WTC11 (cell line): Measurements from ENCODE around the gene IL23A. TPM values are rescaled to one million over a fixed set of nuclear protein-coding genes. Genes with fewer than 3 reads are reported as not detected.

Source experiments
- ATAC-seq: fragments of 200-7000 bp; cut with Tn5 transposase; 2 replicates; pipeline ENCODE4 v1.10.0; 2021; ENCODE audit warnings: mild to moderate bottlenecking, moderate library complexity
- CTCF ChIA-PET: fragments of 300-600 bp; sonication (Branson Sonifier 250); formaldehyde crosslinking; loops from one replicate; lab custom pipeline; 2021; ENCODE audit warnings: antibody characterized with exemption; lab: Charles Lee
- POLR2A ChIA-PET: fragments of 350-600 bp; sonication (Branson Sonifier 250); formaldehyde crosslinking; loops from one replicate; lab custom pipeline; 2021; ENCODE audit warnings: antibody characterized with exemption; lab: Charles Lee
- DNase-seq: peaks from one replicate; pipeline ENCODE4 v3.0.0; 2021; ENCODE audit warnings: low spot score
- H3K27ac Mint-ChIP-seq: 2 replicates; pipeline ENCODE4 v1.8.0; 2021; ENCODE audit warnings: mixed read lengths
- H3K27me3 Mint-ChIP-seq: 2 replicates; pipeline ENCODE4 v1.8.0; 2021; ENCODE audit warnings: low read depth, mild to moderate bottlenecking, moderate library complexity, mixed read lengths
- H3K36me3 Mint-ChIP-seq: 2 replicates; pipeline ENCODE4 v1.8.0; 2021; ENCODE audit warnings: mixed read lengths
- H3K4me1 Mint-ChIP-seq: 2 replicates; pipeline ENCODE4 v1.8.0; 2022; ENCODE audit warnings: mixed read lengths
- H3K4me3 Mint-ChIP-seq: 2 replicates; pipeline ENCODE4 v1.8.0; 2021; ENCODE audit warnings: mild to moderate bottlenecking, moderate library complexity, mixed read lengths
- H3K9me3 Mint-ChIP-seq: 2 replicates; pipeline ENCODE4 v1.8.0; 2021; ENCODE audit warnings: mixed read lengths
- FOXJ3 ChIP-seq: sonication (generic); formaldehyde crosslinking; IDR thresholded peaks from 2 replicates; pipeline ENCODE4 v1.9.0; 2021; ENCODE audit warnings: missing genetic modification reagents, mild to moderate bottlenecking, borderline replicate concordance
- FOXK1 ChIP-seq: sonication (generic); formaldehyde crosslinking; IDR thresholded peaks from 2 replicates; pipeline ENCODE4 v1.8.0; 2022; ENCODE audit warnings: mild to moderate bottlenecking, moderate library complexity, missing genetic modification reagents
- GRHL2 ChIP-seq: fragments of 250-450 bp; sonication (Bioruptor Pico); IDR thresholded peaks from 2 replicates; pipeline ENCODE4 v1.8.0; 2022; ENCODE audit warnings: mild to moderate bottlenecking, moderate library complexity; ENCODE audit not compliant: insufficient replicate concordance, severe bottlenecking
- JAZF1 ChIP-seq: fragments of 250-450 bp; sonication (Bioruptor Pico); IDR thresholded peaks from 2 replicates; pipeline ENCODE4 v1.9.0; 2021; ENCODE audit warnings: moderate library complexity, mild to moderate bottlenecking, inconsistent platforms
- NFYB ChIP-seq: sonication (generic); formaldehyde crosslinking; conservative IDR thresholded peaks from 2 replicates; pipeline ENCODE4 v1.8.0; 2022; ENCODE audit warnings: low read depth, missing genetic modification reagents
- SMAD4 ChIP-seq: sonication (generic); formaldehyde crosslinking; IDR thresholded peaks from 2 replicates; pipeline ENCODE4 v1.8.0; 2022; ENCODE audit warnings: mild to moderate bottlenecking, missing genetic modification reagents
- SP1 ChIP-seq: sonication (generic); formaldehyde crosslinking; conservative IDR thresholded peaks from 2 replicates; pipeline ENCODE4 v1.8.1; 2022; ENCODE audit warnings: missing genetic modification reagents
- TEAD1 ChIP-seq: sonication (generic); formaldehyde crosslinking; IDR thresholded peaks from 2 replicates; pipeline ENCODE4 v1.8.0; 2022; ENCODE audit warnings: mild to moderate bottlenecking, missing genetic modification reagents
- TEAD4 ChIP-seq: sonication (generic); formaldehyde crosslinking; IDR thresholded peaks from 2 replicates; pipeline ENCODE4 v1.8.0; 2022; ENCODE audit warnings: mild to moderate bottlenecking, missing genetic modification reagents
- ZNF121 ChIP-seq: sonication (generic); formaldehyde crosslinking; IDR thresholded peaks from 2 replicates; pipeline ENCODE4 v1.8.0; 2023; ENCODE audit warnings: missing genetic modification reagents
- ZNF138 ChIP-seq: sonication (generic); formaldehyde crosslinking; conservative IDR thresholded peaks from 2 replicates; pipeline ENCODE4 v1.8.1; 2022; ENCODE audit warnings: mild to moderate bottlenecking, moderate library complexity, missing genetic modification reagents
- total RNA-seq: library from RNA; stranded (reverse); gene quantifications from 3 replicates; pipeline ENCODE4 v1.2.3, GENCODE V29; 2021
- TF ChIP-seq, protein P1 (sequence below): sonication (generic); formaldehyde crosslinking; IDR thresholded peaks from 2 replicates; pipeline ENCODE4 v1.8.0; 2023; ENCODE audit warnings: mild to moderate bottlenecking, missing genetic modification reagents
- TF ChIP-seq, protein P2 (sequence below): fragments of 250-450 bp; sonication (Bioruptor Pico); IDR thresholded peaks from 2 replicates; pipeline ENCODE4 v1.8.0; 2021; ENCODE audit warnings: mild to moderate bottlenecking
- TF ChIP-seq, protein P3 (sequence below): sonication (generic); formaldehyde crosslinking; IDR thresholded peaks from 2 replicates; pipeline ENCODE4 v1.8.1; 2023; ENCODE audit warnings: mild to moderate bottlenecking, missing genetic modification reagents, moderate library complexity
- TF ChIP-seq, protein P4 (sequence below): sonication (generic); formaldehyde crosslinking; IDR thresholded peaks from 2 replicates; pipeline ENCODE4 v1.8.1; 2023; ENCODE audit warnings: mild to moderate bottlenecking, missing genetic modification reagents, moderate library complexity
- TF ChIP-seq, protein P5 (sequence below): sonication (generic); formaldehyde crosslinking; IDR thresholded peaks from 2 replicates; pipeline ENCODE4 v1.8.1; 2023; ENCODE audit warnings: mild to moderate bottlenecking, missing genetic modification reagents, borderline replicate concordance
- TF ChIP-seq, protein P6 (sequence below): sonication (generic); formaldehyde crosslinking; IDR thresholded peaks from 2 replicates; pipeline ENCODE4 v1.8.1; 2022; ENCODE audit warnings: mild to moderate bottlenecking, missing genetic modification reagents, moderate library complexity, borderline replicate concordance
- TF ChIP-seq, protein P7 (sequence below): sonication (generic); formaldehyde crosslinking; IDR thresholded peaks from 2 replicates; pipeline ENCODE4 v1.8.1; 2022; ENCODE audit warnings: mild to moderate bottlenecking, moderate library complexity, missing genetic modification reagents
- TF ChIP-seq, protein P8 (sequence below): sonication (generic); formaldehyde crosslinking; IDR thresholded peaks from 2 replicates; pipeline ENCODE4 v1.8.0; 2023; ENCODE audit warnings: missing genetic modification reagents

IL23A gene
- total RNA-seq, 1 experiment from 2014 or later: 2.9 TPM

DNA sequence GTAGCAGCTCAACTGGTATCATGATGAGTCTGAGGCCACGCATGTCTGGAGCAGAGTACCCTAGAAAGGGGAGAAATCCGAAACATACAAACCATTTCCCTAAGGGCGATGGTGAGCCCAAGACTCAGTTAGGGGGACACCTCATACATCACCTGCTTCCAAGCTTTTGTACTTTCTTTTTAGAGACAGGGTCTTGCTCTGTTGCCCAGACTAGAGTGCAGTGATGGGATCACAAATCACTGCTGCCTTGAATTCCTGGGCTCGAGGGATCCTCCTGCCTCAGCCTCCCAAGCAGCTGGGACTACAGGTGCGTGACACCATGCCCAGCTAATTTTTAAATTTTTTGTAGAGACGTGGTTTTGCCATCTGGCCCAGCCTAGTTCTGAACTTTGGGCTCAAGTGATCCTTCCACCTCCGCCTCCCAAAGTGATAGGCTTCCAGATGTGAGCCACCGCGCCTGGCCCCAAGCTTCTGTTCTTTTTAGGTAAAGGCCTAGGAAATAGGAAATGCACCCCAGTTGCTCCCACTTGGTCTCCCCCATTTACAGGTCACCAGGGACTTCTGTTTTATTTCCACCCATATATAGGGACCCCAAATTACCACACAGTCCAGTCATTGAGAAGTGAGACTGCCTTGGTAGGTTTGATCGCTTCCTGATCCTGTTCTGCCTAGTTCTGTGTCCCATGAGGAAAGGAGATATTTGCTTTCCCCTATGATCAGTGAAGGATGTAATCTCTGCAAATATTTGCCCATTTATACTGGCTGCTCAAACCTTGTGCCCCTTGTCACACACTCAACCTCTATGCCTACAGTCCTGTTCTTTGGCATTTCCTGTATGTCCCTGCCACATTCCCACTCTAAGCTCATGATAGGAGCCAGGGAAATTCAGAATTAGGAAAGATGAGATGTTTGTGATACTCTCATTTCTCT lies 23.7 kb downstream of the IL23A start, which contains the start of gene APOF:
Gene APOF (minus strand): TSS at position 728 of the 930 bp plus-strand sequence. CDS start 112 bp downstream, at position 616.
- H3K27ac Mint-ChIP-seq: peak within 1 kb of the TSS; percentile 99; the same call in 1 of the 2 replicates
- peak within 1 kb of the TSS; percentile 90 for H3K4me3 Mint-ChIP-seq
- ATAC-seq (no peak), DNase-seq (no peak)
- no peaks in the 10 kb centered on the region for H3K36me3 Mint-ChIP-seq
- H3K27me3 Mint-ChIP-seq: peaks cover 9% of the 10 kb centered on the region; the same call in 1 of the 2 replicates
- TF ChIP-seq, protein P1, sequence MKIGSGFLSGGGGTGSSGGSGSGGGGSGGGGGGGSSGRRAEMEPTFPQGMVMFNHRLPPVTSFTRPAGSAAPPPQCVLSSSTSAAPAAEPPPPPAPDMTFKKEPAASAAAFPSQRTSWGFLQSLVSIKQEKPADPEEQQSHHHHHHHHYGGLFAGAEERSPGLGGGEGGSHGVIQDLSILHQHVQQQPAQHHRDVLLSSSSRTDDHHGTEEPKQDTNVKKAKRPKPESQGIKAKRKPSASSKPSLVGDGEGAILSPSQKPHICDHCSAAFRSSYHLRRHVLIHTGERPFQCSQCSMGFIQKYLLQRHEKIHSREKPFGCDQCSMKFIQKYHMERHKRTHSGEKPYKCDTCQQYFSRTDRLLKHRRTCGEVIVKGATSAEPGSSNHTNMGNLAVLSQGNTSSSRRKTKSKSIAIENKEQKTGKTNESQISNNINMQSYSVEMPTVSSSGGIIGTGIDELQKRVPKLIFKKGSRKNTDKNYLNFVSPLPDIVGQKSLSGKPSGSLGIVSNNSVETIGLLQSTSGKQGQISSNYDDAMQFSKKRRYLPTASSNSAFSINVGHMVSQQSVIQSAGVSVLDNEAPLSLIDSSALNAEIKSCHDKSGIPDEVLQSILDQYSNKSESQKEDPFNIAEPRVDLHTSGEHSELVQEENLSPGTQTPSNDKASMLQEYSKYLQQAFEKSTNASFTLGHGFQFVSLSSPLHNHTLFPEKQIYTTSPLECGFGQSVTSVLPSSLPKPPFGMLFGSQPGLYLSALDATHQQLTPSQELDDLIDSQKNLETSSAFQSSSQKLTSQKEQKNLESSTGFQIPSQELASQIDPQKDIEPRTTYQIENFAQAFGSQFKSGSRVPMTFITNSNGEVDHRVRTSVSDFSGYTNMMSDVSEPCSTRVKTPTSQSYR (CRISPR knock-in tag): no peak
- TF ChIP-seq ZNF138 (CRISPR knock-in tag) (no peak), SP1 (CRISPR knock-in tag) (no peak), ZNF121 (CRISPR knock-in tag) (no peak), GRHL2 (CRISPR knock-in tag) (no peak)
- TF ChIP-seq, protein P2, sequence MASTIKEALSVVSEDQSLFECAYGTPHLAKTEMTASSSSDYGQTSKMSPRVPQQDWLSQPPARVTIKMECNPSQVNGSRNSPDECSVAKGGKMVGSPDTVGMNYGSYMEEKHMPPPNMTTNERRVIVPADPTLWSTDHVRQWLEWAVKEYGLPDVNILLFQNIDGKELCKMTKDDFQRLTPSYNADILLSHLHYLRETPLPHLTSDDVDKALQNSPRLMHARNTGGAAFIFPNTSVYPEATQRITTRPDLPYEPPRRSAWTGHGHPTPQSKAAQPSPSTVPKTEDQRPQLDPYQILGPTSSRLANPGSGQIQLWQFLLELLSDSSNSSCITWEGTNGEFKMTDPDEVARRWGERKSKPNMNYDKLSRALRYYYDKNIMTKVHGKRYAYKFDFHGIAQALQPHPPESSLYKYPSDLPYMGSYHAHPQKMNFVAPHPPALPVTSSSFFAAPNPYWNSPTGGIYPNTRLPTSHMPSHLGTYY (CRISPR knock-in tag): no peak
- TF ChIP-seq, protein P3, sequence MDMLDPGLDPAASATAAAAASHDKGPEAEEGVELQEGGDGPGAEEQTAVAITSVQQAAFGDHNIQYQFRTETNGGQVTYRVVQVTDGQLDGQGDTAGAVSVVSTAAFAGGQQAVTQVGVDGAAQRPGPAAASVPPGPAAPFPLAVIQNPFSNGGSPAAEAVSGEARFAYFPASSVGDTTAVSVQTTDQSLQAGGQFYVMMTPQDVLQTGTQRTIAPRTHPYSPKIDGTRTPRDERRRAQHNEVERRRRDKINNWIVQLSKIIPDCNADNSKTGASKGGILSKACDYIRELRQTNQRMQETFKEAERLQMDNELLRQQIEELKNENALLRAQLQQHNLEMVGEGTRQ: no peak
- POLR2A ChIA-PET: no interaction called here
- peaks cover 13% of the 10 kb centered on the region for H3K4me1 Mint-ChIP-seq
- CTCF ChIA-PET: no interaction called here
- no peaks in the 10 kb centered on the region for H3K9me3 Mint-ChIP-seq

DNA sequence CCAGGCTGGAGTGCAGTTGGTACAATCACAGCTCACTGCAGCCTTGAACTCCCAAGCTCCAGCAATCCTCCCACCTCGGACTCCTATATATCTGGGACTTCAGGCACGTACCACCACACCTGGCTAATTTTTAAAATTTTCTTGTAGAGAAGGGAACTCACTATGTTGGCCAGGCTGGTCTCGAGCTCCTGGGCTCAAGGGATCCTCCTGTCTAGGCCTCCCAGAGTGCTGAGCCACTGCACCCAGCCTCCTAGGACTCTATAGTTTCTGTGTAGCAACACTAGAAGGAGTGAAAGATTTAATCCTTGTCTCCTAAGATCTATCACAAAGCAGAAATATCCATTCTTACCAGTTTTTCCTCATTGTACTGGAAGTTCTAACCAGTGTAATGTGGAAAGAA lies 28.3 kb downstream of the IL23A start:
- DNase-seq: no peak
- H3K4me1 Mint-ChIP-seq: no peaks in the 10 kb centered on the region
- CTCF ChIA-PET: interaction anchor here (0.5 kb wide), 1 partner anchor 98 kb away, joined by 5 read pairs; no protein-coding TSS in a partner anchor
- no peaks in the 10 kb centered on the region for H3K36me3 Mint-ChIP-seq
- H3K27ac Mint-ChIP-seq: no peak overlapping the region
- no peak overlapping the region for H3K4me3 Mint-ChIP-seq
- POLR2A ChIA-PET: no interaction called here
- H3K9me3 Mint-ChIP-seq: peaks cover 7% of the 10 kb centered on the region
- peaks cover 17% of the 10 kb centered on the region for H3K27me3 Mint-ChIP-seq
- ATAC-seq: no peak
- no peak for TF ChIP-seq NFYB
- TF ChIP-seq, protein P4, sequence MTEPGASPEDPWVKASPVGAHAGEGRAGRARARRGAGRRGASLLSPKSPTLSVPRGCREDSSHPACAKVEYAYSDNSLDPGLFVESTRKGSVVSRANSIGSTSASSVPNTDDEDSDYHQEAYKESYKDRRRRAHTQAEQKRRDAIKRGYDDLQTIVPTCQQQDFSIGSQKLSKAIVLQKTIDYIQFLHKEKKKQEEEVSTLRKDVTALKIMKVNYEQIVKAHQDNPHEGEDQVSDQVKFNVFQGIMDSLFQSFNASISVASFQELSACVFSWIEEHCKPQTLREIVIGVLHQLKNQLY (CRISPR knock-in tag): no peak
- TF ChIP-seq FOXK1 (CRISPR knock-in tag): no peak
- TF ChIP-seq TEAD1 (CRISPR knock-in tag): no peak
- no peak for TF ChIP-seq TEAD4 (CRISPR knock-in tag)
- TF ChIP-seq, protein P3: no peak
- no peak for TF ChIP-seq SMAD4
- no peak for TF ChIP-seq FOXJ3 (CRISPR knock-in tag)
- TF ChIP-seq JAZF1 (CRISPR knock-in tag): no peak
- TF ChIP-seq, protein P5, sequence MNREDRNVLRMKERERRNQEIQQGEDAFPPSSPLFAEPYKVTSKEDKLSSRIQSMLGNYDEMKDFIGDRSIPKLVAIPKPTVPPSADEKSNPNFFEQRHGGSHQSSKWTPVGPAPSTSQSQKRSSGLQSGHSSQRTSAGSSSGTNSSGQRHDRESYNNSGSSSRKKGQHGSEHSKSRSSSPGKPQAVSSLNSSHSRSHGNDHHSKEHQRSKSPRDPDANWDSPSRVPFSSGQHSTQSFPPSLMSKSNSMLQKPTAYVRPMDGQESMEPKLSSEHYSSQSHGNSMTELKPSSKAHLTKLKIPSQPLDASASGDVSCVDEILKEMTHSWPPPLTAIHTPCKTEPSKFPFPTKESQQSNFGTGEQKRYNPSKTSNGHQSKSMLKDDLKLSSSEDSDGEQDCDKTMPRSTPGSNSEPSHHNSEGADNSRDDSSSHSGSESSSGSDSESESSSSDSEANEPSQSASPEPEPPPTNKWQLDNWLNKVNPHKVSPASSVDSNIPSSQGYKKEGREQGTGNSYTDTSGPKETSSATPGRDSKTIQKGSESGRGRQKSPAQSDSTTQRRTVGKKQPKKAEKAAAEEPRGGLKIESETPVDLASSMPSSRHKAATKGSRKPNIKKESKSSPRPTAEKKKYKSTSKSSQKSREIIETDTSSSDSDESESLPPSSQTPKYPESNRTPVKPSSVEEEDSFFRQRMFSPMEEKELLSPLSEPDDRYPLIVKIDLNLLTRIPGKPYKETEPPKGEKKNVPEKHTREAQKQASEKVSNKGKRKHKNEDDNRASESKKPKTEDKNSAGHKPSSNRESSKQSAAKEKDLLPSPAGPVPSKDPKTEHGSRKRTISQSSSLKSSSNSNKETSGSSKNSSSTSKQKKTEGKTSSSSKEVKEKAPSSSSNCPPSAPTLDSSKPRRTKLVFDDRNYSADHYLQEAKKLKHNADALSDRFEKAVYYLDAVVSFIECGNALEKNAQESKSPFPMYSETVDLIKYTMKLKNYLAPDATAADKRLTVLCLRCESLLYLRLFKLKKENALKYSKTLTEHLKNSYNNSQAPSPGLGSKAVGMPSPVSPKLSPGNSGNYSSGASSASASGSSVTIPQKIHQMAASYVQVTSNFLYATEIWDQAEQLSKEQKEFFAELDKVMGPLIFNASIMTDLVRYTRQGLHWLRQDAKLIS: no peak
- TF ChIP-seq, protein P6, sequence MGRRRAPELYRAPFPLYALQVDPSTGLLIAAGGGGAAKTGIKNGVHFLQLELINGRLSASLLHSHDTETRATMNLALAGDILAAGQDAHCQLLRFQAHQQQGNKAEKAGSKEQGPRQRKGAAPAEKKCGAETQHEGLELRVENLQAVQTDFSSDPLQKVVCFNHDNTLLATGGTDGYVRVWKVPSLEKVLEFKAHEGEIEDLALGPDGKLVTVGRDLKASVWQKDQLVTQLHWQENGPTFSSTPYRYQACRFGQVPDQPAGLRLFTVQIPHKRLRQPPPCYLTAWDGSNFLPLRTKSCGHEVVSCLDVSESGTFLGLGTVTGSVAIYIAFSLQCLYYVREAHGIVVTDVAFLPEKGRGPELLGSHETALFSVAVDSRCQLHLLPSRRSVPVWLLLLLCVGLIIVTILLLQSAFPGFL (CRISPR knock-in tag): no peak
- TF ChIP-seq, protein P7, sequence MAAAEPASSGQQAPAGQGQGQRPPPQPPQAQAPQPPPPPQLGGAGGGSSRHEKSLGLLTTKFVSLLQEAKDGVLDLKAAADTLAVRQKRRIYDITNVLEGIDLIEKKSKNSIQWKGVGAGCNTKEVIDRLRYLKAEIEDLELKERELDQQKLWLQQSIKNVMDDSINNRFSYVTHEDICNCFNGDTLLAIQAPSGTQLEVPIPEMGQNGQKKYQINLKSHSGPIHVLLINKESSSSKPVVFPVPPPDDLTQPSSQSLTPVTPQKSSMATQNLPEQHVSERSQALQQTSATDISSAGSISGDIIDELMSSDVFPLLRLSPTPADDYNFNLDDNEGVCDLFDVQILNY (CRISPR knock-in tag): no peak
- TF ChIP-seq, protein P8, sequence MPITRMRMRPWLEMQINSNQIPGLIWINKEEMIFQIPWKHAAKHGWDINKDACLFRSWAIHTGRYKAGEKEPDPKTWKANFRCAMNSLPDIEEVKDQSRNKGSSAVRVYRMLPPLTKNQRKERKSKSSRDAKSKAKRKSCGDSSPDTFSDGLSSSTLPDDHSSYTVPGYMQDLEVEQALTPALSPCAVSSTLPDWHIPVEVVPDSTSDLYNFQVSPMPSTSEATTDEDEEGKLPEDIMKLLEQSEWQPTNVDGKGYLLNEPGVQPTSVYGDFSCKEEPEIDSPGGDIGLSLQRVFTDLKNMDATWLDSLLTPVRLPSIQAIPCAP (CRISPR knock-in tag): no peak
